ENCODE results near the gene KRT12. TPM values are rescaled to one million over a fixed set of nuclear protein-coding genes. Genes with fewer than 3 reads are reported as not detected.
A peak's percentile ranks its signal among the peaks of the same experiment; 100 is the strongest.

The KRT12 gene
- total and polyA plus RNA-seq, 9 of the 15 experiments (the other 6 are each of a cell fraction or from before 2014, with no cell fraction given), result 0.18 to 7.0 (median 2.2) TPM

DNA sequence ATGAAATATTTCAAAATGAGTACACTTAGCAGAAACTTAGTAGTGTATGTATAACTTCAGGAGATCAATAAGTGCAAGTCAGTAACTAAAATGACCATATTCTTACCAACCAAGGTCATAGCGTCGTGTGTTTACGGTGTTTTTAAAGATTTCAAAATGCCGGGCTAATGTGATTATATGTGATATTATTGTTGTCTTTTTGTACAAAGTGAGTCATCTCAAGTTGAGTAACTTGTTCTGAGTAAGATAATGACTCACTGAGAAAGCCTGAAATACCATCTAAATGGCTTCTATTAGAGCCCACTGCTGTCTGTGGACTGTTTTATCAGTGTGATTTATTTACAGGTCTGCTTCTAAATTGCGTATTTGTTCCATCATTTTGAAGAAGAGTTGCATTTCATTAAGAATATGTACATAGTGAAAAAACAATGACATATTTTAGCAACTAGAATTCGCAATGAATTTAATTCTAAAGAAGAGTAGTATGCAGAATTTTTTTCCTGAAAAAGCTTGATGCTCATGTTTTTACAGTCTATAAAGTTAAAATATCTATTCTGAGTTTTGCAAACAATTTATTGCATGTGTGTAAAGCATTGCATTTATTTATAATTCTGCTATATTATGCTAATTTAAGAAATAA is 12.7 kb downstream of the KRT12 start (continued):
- TF ChIP-seq, protein P1, sequence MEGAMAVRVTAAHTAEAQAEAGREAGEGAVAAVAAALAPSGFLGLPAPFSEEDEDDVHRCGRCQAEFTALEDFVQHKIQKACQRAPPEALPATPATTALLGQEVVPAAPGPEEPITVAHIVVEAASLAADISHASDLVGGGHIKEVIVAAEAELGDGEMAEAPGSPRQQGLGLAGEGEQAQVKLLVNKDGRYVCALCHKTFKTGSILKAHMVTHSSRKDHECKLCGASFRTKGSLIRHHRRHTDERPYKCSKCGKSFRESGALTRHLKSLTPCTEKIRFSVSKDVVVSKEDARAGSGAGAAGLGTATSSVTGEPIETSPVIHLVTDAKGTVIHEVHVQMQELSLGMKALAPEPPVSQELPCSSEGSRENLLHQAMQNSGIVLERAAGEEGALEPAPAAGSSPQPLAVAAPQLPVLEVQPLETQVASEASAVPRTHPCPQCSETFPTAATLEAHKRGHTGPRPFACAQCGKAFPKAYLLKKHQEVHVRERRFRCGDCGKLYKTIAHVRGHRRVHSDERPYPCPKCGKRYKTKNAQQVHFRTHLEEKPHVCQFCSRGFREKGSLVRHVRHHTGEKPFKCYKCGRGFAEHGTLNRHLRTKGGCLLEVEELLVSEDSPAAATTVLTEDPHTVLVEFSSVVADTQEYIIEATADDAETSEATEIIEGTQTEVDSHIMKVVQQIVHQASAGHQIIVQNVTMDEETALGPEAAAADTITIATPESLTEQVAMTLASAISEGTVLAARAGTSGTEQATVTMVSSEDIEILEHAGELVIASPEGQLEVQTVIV (CRISPR knock-in tag; IDR thresholded peaks at IDR 0.05; ENCODE audit: borderline replicate concordance), result no peak
- peak; percentile 76 for TF ChIP-seq JUNB (CRISPR knock-in tag; conservative IDR thresholded peaks at IDR 0.05)
- no peak for TF ChIP-seq RB1 (IDR thresholded peaks at IDR 0.05; ENCODE audit: low read depth)
- TF ChIP-seq, protein P2, sequence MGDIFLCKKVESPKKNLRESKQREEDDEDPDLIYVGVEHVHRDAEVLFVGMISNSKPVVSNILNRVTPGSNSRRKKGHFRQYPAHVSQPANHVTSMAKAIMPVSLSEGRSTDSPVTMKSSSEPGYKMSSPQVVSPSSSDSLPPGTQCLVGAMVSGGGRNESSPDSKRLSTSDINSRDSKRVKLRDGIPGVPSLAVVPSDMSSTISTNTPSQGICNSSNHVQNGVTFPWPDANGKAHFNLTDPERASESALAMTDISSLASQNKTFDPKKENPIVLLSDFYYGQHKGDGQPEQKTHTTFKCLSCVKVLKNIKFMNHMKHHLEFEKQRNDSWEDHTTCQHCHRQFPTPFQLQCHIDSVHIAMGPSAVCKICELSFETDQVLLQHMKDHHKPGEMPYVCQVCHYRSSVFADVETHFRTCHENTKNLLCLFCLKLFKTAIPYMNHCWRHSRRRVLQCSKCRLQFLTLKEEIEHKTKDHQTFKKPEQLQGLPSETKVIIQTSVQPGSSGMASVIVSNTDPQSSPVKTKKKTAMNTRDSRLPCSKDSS (IDR thresholded peaks at IDR 0.05; ENCODE audit: low read depth, partially characterized antibody), result no peak
- TF ChIP-seq, protein P3, sequence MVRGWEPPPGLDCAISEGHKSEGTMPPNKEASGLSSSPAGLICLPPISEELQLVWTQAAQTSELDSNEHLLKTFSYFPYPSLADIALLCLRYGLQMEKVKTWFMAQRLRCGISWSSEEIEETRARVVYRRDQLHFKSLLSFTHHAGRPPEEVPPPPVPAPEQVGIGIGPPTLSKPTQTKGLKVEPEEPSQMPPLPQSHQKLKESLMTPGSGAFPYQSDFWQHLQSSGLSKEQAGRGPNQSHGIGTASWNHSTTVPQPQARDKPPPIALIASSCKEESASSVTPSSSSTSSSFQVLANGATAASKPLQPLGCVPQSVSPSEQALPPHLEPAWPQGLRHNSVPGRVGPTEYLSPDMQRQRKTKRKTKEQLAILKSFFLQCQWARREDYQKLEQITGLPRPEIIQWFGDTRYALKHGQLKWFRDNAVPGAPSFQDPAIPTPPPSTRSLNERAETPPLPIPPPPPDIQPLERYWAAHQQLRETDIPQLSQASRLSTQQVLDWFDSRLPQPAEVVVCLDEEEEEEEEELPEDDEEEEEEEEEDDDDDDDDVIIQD (CRISPR knock-in tag; IDR thresholded peaks at IDR 0.05), result no peak
- TF ChIP-seq MBD2 (IDR thresholded peaks at IDR 0.05; ENCODE audit: borderline replicate concordance, low read depth), result no peak
- no peak for TF ChIP-seq GTF2F1 (IDR thresholded peaks at IDR 0.05; ENCODE audit: low read depth, low read length)
- TF ChIP-seq ZNF311 (CRISPR knock-in tag; IDR thresholded peaks at IDR 0.05), result no peak
- TF ChIP-seq, protein P4, sequence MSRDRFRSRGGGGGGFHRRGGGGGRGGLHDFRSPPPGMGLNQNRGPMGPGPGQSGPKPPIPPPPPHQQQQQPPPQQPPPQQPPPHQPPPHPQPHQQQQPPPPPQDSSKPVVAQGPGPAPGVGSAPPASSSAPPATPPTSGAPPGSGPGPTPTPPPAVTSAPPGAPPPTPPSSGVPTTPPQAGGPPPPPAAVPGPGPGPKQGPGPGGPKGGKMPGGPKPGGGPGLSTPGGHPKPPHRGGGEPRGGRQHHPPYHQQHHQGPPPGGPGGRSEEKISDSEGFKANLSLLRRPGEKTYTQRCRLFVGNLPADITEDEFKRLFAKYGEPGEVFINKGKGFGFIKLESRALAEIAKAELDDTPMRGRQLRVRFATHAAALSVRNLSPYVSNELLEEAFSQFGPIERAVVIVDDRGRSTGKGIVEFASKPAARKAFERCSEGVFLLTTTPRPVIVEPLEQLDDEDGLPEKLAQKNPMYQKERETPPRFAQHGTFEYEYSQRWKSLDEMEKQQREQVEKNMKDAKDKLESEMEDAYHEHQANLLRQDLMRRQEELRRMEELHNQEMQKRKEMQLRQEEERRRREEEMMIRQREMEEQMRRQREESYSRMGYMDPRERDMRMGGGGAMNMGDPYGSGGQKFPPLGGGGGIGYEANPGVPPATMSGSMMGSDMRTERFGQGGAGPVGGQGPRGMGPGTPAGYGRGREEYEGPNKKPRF (IDR thresholded peaks at IDR 0.05; ENCODE audit: low read depth, low read length), result no peak
- no peak for TF ChIP-seq ZNF224 (CRISPR knock-in tag; IDR thresholded peaks at IDR 0.05)
- TF ChIP-seq, protein P5, sequence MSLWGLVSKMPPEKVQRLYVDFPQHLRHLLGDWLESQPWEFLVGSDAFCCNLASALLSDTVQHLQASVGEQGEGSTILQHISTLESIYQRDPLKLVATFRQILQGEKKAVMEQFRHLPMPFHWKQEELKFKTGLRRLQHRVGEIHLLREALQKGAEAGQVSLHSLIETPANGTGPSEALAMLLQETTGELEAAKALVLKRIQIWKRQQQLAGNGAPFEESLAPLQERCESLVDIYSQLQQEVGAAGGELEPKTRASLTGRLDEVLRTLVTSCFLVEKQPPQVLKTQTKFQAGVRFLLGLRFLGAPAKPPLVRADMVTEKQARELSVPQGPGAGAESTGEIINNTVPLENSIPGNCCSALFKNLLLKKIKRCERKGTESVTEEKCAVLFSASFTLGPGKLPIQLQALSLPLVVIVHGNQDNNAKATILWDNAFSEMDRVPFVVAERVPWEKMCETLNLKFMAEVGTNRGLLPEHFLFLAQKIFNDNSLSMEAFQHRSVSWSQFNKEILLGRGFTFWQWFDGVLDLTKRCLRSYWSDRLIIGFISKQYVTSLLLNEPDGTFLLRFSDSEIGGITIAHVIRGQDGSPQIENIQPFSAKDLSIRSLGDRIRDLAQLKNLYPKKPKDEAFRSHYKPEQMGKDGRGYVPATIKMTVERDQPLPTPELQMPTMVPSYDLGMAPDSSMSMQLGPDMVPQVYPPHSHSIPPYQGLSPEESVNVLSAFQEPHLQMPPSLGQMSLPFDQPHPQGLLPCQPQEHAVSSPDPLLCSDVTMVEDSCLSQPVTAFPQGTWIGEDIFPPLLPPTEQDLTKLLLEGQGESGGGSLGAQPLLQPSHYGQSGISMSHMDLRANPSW (CRISPR knock-in tag; IDR thresholded peaks at IDR 0.05), result no peak
- TF ChIP-seq BRF1 (IDR thresholded peaks at IDR 0.05; ENCODE audit: borderline replicate concordance, extremely low read depth, insufficient read length), result no peak
- peak; percentile 67 for TF ChIP-seq BRD9 (IDR thresholded peaks at IDR 0.05; ENCODE audit: low read depth, partially characterized antibody)
- no peak for TF ChIP-seq PHF21A (IDR thresholded peaks at IDR 0.05; ENCODE audit: borderline replicate concordance, low read depth)
- TF ChIP-seq GATAD2B (IDR thresholded peaks at IDR 0.05; ENCODE audit: borderline replicate concordance), result peak; percentile 36; the same call in 1 of the 2 replicates
- TF ChIP-seq STAT5B (CRISPR knock-in tag; IDR thresholded peaks at IDR 0.05), result no peak
- TF ChIP-seq MEIS2 (IDR thresholded peaks at IDR 0.05; ENCODE audit: partially characterized antibody), result peak; percentile 97
- TF ChIP-seq NFIX (CRISPR knock-in tag; IDR thresholded peaks at IDR 0.05; ENCODE audit: low read depth), result no peak
